Smooth muscle cell (in vitro differentiated cells): Measurements from ENCODE around the gene CYB5A. TPM values are rescaled to one million over a fixed set of nuclear protein-coding genes. Genes with fewer than 3 reads are reported as not detected.
"Not testable (repeated sequence)": the region's sequence is repeated elsewhere in the genome, so short reads cannot be mapped to it uniquely, and the experiment has no call there.

ENCODE experiments used
- DNase-seq: peaks from one replicate; lab custom pipeline; 2025; ENCODE audit not compliant: unreplicated experiment; lab: John Stamatoyannopoulos, UW
- H2AFZ ChIP-seq: fragments of 200-600 bp; sonication (generic); 2 replicates; pipeline ENCODE4 v1.6.0; 2016; ENCODE audit warnings: antibody characterized with exemption, low read depth, mild to moderate bottlenecking
- H3F3A ChIP-seq: fragments of 200-600 bp; sonication (generic); 2 replicates; pipeline ENCODE4 v1.6.0; 2017; ENCODE audit warnings: antibody characterized with exemption, low read depth
- H3K27ac ChIP-seq: fragments of 200-600 bp; sonication (generic); 2 replicates; pipeline ENCODE4 v1.5.1; 2016; ENCODE audit warnings: low read depth, mild to moderate bottlenecking
- H3K27me3 ChIP-seq: fragments of 200-600 bp; sonication (generic); 2 replicates; pipeline ENCODE4 v1.6.1; 2016; ENCODE audit warnings: low read depth, mild to moderate bottlenecking
- H3K36me3 ChIP-seq: fragments of 200-600 bp; sonication (generic); 2 replicates; pipeline ENCODE4 v1.5.1; 2016; ENCODE audit warnings: low read depth
- H3K4me1 ChIP-seq: fragments of 200-600 bp; sonication (generic); 2 replicates; pipeline ENCODE4 v1.5.1; 2016; ENCODE audit warnings: low read depth
- H3K4me2 ChIP-seq: fragments of 200-600 bp; sonication (generic); 2 replicates; pipeline ENCODE4 v1.6.0; 2016; ENCODE audit warnings: mild to moderate bottlenecking
- H3K4me3 ChIP-seq: fragments of 200-600 bp; sonication (generic); 2 replicates; pipeline ENCODE4 v1.5.1; 2016; ENCODE audit warnings: mild to moderate bottlenecking
- H3K79me2 ChIP-seq: fragments of 200-600 bp; sonication (generic); 2 replicates; pipeline ENCODE4 v1.6.0; 2016; ENCODE audit warnings: low read depth, mild to moderate bottlenecking
- H3K9ac ChIP-seq: fragments of 200-600 bp; sonication (generic); 2 replicates; pipeline ENCODE4 v1.6.0; 2016; ENCODE audit warnings: low read depth
- H3K9me3 ChIP-seq: fragments of 200-600 bp; sonication (generic); replicated peaks from 2 replicates; pipeline ENCODE4 v1.5.1; 2016; ENCODE audit warnings: low read depth
- H4K20me1 ChIP-seq: fragments of 200-600 bp; sonication (generic); 2 replicates; pipeline ENCODE4 v1.6.0; 2016; ENCODE audit warnings: low read depth
- CTCF ChIP-seq: fragments of 200-600 bp; sonication (generic); IDR thresholded peaks from 2 replicates; pipeline ENCODE4 v1.5.1; 2017; ENCODE audit warnings: borderline replicate concordance, mild to moderate bottlenecking, antibody characterized with exemption; ENCODE audit not compliant: insufficient read depth, poor library complexity, severe bottlenecking
- WGBS: methylation state at CpG from one replicate; pipeline ENCODE4 v1.1.7; 2016; ENCODE audit warnings: low lambda C conversion rate; 5-methylcytosine and 5-hydroxymethylcytosine counted together
- polyA plus RNA-seq: library from polyadenylated mRNA; unstranded; fragments of >200 nt; fragmentation: Nextera tagmentation; extraction: Ambion mirVana; gene quantifications from 2 replicates; pipeline ENCODE4 v1.2.1, GENCODE V29; 2016
- total RNA-seq: library from RNA; depleted of rRNA; stranded (reverse); fragments of >200 nt; gene quantifications from 2 replicates; pipeline ENCODE4 v1.2.3, GENCODE V29; 2014

CYB5A gene
- total and polyA plus RNA-seq, 2 experiments from 2014 or later, result 52.8 to 83.2 TPM

GRCh38 chr18:74299746-74300145 is 8.0 kb upstream of the CYB5A start:
- H3K79me2 ChIP-seq, result no peaks in the 10 kb centered on the region
- 77% methylated on average over 3 of the region's 3 CpGs for WGBS
- no peaks in the 10 kb centered on the region for H3F3A ChIP-seq
- H4K20me1 ChIP-seq, result no peaks in the 10 kb centered on the region
- DNase-seq, result no peak
- H3K9ac ChIP-seq, result no peak overlapping the region
- no peaks in the 10 kb centered on the region for H3K9me3 ChIP-seq
- H3K4me3 ChIP-seq, result no peak overlapping the region
- no peaks in the 10 kb centered on the region for H3K4me1 ChIP-seq
- H2AFZ ChIP-seq, result no peak overlapping the region
- TF ChIP-seq CTCF, result no peak
- H3K4me2 ChIP-seq, result no peak overlapping the region
- no peaks in the 10 kb centered on the region for H3K36me3 ChIP-seq
- no peaks in the 10 kb centered on the region for H3K27me3 ChIP-seq
- H3K27ac ChIP-seq, result no peak overlapping the region

GRCh38 chr18:74299162-74299561 is 7.4 kb upstream of the CYB5A start:
- DNase-seq, result no peak
- Histone ChIP-seq H3K79me2 (no peaks in the 10 kb centered on the region), H3K4me1 (no peaks in the 10 kb centered on the region), H3K4me2 (no peak overlapping the region), H3K9ac (no peak overlapping the region), H3K36me3 (no peaks in the 10 kb centered on the region), H3K27ac (no peak overlapping the region), H3K9me3 (no peaks in the 10 kb centered on the region), H4K20me1 (no peaks in the 10 kb centered on the region), H3F3A (no peaks in the 10 kb centered on the region), H3K27me3 (no peaks in the 10 kb centered on the region), H2AFZ (no peak overlapping the region), H3K4me3 (no peak overlapping the region)
- no peak for TF ChIP-seq CTCF
- 88% methylated on average over 1 of the region's 1 CpG for WGBS

GRCh38 chr18:74294526-74294925 is 2.8 kb upstream of the CYB5A start:
- no peak for DNase-seq
- no peaks in the 10 kb centered on the region for H3K27me3 ChIP-seq
- H3K4me3 ChIP-seq, result no peak overlapping the region
- no peak overlapping the region for H2AFZ ChIP-seq
- H3K27ac ChIP-seq, result no peak overlapping the region
- peaks cover 8% of the 10 kb centered on the region for H3K4me1 ChIP-seq
- H3F3A ChIP-seq, result peaks cover 7% of the 10 kb centered on the region
- 97% methylated on average over 8 of the region's 8 CpGs for WGBS
- no peak for TF ChIP-seq CTCF
- H3K9ac ChIP-seq, result no peak overlapping the region
- H4K20me1 ChIP-seq, result no peaks in the 10 kb centered on the region
- H3K4me2 ChIP-seq, result no peak overlapping the region
- H3K9me3 ChIP-seq, result no peaks in the 10 kb centered on the region
- no peaks in the 10 kb centered on the region for H3K36me3 ChIP-seq
- H3K79me2 ChIP-seq, result peaks cover 6% of the 10 kb centered on the region

GRCh38 chr18:74292982-74293381 is 1.2 kb upstream of the CYB5A start:
- not testable (repeated sequence) for H3K4me3 ChIP-seq, H3K36me3 ChIP-seq, H3K27ac ChIP-seq, H3K9ac ChIP-seq, H2AFZ ChIP-seq, H3F3A ChIP-seq, H3K27me3 ChIP-seq, H3K79me2 ChIP-seq, H3K4me1 ChIP-seq, H4K20me1 ChIP-seq, DNase-seq, H3K4me2 ChIP-seq, H3K9me3 ChIP-seq
- WGBS, result 92% methylated on average over 3 of the region's 3 CpGs
